GM23248 (cell line): Measurements from ENCODE around the gene HNRNPA2B1.

Source experiments
- EZH2 ChIP-seq: fragments of 200-600 bp; sonication (generic); IDR thresholded peaks from 2 replicates; pipeline ENCODE4 v1.6.1; 2018; ENCODE audit warnings: antibody characterized with exemption, mild to moderate bottlenecking; ENCODE audit not compliant: insufficient read depth, poor library complexity, severe bottlenecking
- EZH2phosphoT487 ChIP-seq: fragments of 200-600 bp; sonication (generic); IDR thresholded peaks from 2 replicates; pipeline ENCODE4 v1.6.1; 2018; ENCODE audit warnings: antibody characterized with exemption, moderate library complexity, mild to moderate bottlenecking, low read depth; ENCODE audit not compliant: insufficient read depth

- TF ChIP-seq EZH2phosphoT487 (no peak), EZH2 (no peak)
These were observed 1.8 kb upstream of the HNRNPA2B1 start for GRCh38 chr7:26202019-26202990.
